Sigmoid colon (tissue), 3 donors: ENCODE data around the gene RAP1A.
"Not testable (repeated sequence)": the region's sequence is repeated elsewhere in the genome, so short reads cannot be mapped to it uniquely, and the experiment has no call there.

Experiments
- POLR2A ChIP-seq, 2 donors: fragments of 450-650 bp; IDR thresholded peaks; one replicate each; pipeline ENCODE4 v1.6.1; 2016; ENCODE audit warnings: antibody characterized with exemption in 2 of 2, mild to moderate bottlenecking in 2 of 2, moderate library complexity in 2 of 2
- TF ChIP-seq, protein P1 (sequence below), 4 experiments: fragments of 450-650 bp in 3 of 4; fragments of 200-600 bp in 1 of 4; IDR thresholded peaks; one replicate each; pipeline ENCODE4 v1.5.1; 2016 to 2019; ENCODE audit warnings: antibody characterized with exemption in 4 of 4, mild to moderate bottlenecking in 3 of 4, moderate library complexity in 2 of 4

DNA sequence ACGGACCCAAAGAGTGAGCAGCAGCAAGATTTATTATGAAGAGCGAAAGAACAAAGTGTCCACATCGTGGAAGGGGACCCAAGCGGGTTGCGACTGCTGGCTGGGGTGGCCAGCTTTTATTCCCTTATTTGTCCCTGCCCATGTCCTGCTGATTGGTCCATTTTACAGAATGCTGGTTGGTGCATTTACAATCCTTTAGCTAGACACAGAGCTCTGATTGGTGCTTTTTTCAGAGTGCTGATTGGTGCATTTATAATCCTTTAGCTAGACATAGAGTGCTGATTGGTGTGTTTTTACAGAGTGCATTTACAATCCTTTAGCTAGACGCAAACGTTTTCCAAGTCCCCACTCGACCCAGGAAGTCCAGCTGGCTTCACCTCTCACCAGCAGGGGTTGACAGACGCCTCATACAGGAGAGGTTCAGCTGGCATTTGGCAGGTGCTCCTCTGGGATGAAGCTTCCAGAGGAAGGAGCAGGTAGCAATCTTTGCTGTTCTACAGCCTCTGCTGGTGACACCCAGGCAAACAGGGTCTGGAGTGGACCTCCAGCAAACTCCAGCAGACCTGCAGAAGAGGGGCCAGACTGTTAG, 60.7 kb downstream of the RAP1A start:
- TF ChIP-seq POLR2A (IDR thresholded peaks at IDR 0.05), result not testable (repeated sequence)
- TF ChIP-seq, protein P1, sequence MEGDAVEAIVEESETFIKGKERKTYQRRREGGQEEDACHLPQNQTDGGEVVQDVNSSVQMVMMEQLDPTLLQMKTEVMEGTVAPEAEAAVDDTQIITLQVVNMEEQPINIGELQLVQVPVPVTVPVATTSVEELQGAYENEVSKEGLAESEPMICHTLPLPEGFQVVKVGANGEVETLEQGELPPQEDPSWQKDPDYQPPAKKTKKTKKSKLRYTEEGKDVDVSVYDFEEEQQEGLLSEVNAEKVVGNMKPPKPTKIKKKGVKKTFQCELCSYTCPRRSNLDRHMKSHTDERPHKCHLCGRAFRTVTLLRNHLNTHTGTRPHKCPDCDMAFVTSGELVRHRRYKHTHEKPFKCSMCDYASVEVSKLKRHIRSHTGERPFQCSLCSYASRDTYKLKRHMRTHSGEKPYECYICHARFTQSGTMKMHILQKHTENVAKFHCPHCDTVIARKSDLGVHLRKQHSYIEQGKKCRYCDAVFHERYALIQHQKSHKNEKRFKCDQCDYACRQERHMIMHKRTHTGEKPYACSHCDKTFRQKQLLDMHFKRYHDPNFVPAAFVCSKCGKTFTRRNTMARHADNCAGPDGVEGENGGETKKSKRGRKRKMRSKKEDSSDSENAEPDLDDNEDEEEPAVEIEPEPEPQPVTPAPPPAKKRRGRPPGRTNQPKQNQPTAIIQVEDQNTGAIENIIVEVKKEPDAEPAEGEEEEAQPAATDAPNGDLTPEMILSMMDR (IDR thresholded peaks at IDR 0.05), result not testable (repeated sequence)
